Mammary microvascular endothelial cell (primary cell): ENCODE results near the gene SALL2. TPM values are rescaled to one million over a fixed set of nuclear protein-coding genes. Genes with fewer than 3 reads are reported as not detected.

Source experiments
- total RNA-seq: library from RNA; depleted of rRNA; stranded (reverse); fragments of >200 nt; gene quantifications from 2 replicates; pipeline ENCODE4 v1.2.3, GENCODE V29; 2015

SALL2 gene
- total RNA-seq = 0.20 TPM in 2 replicates

GRCh38 chr14:21525962-21526671 lies at the start of gene SALL2:
Gene SALL2 (minus strand): TSS chr14:21526346. CDS start chr14:21526127, 219 bp downstream.

GRCh38 chr14:21510735-21511657 lies 15.2 kb downstream of the SALL2 start, which contains the start of gene METTL3:
Gene METTL3 (minus strand): TSS chr14:21511340. CDS start chr14:21511223, 117 bp downstream.

DNA sequence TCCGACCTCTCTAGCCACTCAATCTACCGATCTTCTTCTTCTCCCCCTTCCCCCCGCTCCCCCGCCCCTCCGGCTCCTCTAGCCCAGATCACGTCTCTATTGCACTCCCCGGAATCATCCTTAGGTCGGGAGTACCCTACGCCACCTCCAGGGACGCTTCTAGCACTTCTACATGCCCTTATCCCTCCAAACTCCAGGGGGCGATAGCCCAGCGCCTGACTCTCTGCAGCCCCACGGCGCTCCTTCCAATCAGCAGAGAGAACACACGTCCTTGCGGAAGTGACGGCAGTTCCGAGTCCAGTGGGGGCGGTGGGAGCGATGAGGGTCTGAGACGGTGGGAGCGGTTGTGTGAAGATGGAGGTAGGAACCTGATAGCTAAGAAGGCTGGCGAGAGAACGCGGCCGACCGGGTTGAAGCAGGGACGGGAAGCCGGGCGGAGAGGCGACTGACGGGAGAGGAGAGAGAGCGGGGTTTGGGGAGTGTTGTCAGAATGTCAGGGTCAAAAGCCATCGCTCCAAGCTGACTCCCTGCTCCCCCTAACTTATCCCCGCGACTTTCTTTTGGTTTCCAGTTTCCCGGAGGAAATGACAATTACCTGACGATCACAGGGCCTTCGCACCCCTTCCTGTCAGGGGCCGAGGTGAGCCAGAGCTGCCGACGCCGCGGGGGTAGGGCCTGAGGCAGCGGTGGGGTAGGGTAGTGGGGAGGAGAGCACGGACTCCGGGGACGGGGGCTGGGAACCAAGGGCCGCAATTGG lies 49.0 kb downstream of the SALL2 start, which contains the start of the genes RAB2B and TOX4:
Gene RAB2B, minus strand, starts transcription at position 35 of the 757 bp plus-strand sequence. CDS start 87 bp downstream, outside the sequence.
Gene TOX4, plus strand, starts transcription at position 271 of the 757 bp plus-strand sequence. Its CDS starts 84 bp downstream, at position 355.

Other genes starting within 250 kb of the SALL2 start
- 0.05 TPM in 1 of 2 replicates, not detected in the other for gene RPGRIP1, start 246.3 kb downstream of the SALL2 start, total RNA-seq
- gene SUPT16H, start 142.3 kb downstream of the SALL2 start, total RNA-seq = 64.9 and 66.9 TPM in 2 replicates
- 34.9 and 38.7 TPM in 2 replicates for gene CHD8, start 70.2 kb downstream of the SALL2 start, total RNA-seq
- 11.8 and 12.6 TPM in 2 replicates for gene RAB2B, start 49.4 kb downstream of the SALL2 start, total RNA-seq
- 30.4 and 36.6 TPM in 2 replicates for gene TOX4, start 49.2 kb downstream of the SALL2 start, total RNA-seq
- gene METTL3, start 15.0 kb downstream of the SALL2 start, total RNA-seq = 51.6 and 53.6 TPM in 2 replicates
- gene OR10G3, start 53.7 kb upstream of the SALL2 start, total RNA-seq = not detected in 2 replicates
- not detected in 2 replicates for gene OR10G2, start 108.6 kb upstream of the SALL2 start, total RNA-seq
- gene OR4E2, start 127.5 kb upstream of the SALL2 start, total RNA-seq = not detected in 2 replicates
- gene OR4E1, start 147.5 kb upstream of the SALL2 start, total RNA-seq = not detected in 2 replicates